ENCODE data around the gene CYP2U1.

- TF ChIP-seq POLR2AphosphoS5 (IDR thresholded peaks at IDR 0.05; ENCODE audit: low read depth) (no peak), CTCF (conservative IDR thresholded peaks at IDR 0.05; ENCODE audit: low read depth in 2 of 2) (no peak), EZH2phosphoT487 (IDR thresholded peaks at IDR 0.05; ENCODE audit: unreplicated experiment) (no peak), ETS1 (IDR thresholded peaks at IDR 0.05) (no peak)
- TF ChIP-seq, protein P1, sequence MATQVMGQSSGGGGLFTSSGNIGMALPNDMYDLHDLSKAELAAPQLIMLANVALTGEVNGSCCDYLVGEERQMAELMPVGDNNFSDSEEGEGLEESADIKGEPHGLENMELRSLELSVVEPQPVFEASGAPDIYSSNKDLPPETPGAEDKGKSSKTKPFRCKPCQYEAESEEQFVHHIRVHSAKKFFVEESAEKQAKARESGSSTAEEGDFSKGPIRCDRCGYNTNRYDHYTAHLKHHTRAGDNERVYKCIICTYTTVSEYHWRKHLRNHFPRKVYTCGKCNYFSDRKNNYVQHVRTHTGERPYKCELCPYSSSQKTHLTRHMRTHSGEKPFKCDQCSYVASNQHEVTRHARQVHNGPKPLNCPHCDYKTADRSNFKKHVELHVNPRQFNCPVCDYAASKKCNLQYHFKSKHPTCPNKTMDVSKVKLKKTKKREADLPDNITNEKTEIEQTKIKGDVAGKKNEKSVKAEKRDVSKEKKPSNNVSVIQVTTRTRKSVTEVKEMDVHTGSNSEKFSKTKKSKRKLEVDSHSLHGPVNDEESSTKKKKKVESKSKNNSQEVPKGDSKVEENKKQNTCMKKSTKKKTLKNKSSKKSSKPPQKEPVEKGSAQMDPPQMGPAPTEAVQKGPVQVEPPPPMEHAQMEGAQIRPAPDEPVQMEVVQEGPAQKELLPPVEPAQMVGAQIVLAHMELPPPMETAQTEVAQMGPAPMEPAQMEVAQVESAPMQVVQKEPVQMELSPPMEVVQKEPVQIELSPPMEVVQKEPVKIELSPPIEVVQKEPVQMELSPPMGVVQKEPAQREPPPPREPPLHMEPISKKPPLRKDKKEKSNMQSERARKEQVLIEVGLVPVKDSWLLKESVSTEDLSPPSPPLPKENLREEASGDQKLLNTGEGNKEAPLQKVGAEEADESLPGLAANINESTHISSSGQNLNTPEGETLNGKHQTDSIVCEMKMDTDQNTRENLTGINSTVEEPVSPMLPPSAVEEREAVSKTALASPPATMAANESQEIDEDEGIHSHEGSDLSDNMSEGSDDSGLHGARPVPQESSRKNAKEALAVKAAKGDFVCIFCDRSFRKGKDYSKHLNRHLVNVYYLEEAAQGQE (IDR thresholded peaks at IDR 0.05; ENCODE audit: unreplicated experiment): no peak
Measured at GRCh38 chr4:107900067-107900466, 31.3 kb upstream of the CYP2U1 start.
